Caco-2 (cell line): ENCODE data around the gene WDR86. TPM values are rescaled to one million over a fixed set of nuclear protein-coding genes. Genes with fewer than 3 reads are reported as not detected.

Experiments
- BruUV-seq: library from RNA; stranded (reverse); fragments of 400-500 nt; replicated peaks from 2 replicates; lab custom pipeline; 2021; lab: Mats Ljungman, UMichigan
- CTCF ChIA-PET: fragments of 300-600 bp; sonication (Branson Sonifier 250); formaldehyde crosslinking; loops from one replicate; lab custom pipeline; 2022; ENCODE audit warnings: antibody characterized with exemption; lab: Charles Lee
- POLR2A ChIA-PET: fragments of 300-600 bp; sonication (Branson Sonifier 250); formaldehyde crosslinking; loops from one replicate; lab custom pipeline; 2022; ENCODE audit warnings: antibody characterized with exemption; lab: Charles Lee
- DNase-seq, 2 experiments: peaks; one replicate each; pipeline versions ENCODE4 v3.0.0 to v3.0.0-alpha.2; 2020 to 2022
- H3K27me3 ChIP-seq: replicated peaks from 2 replicates; pipeline ENCODE4 v1.6.0; 2011; ENCODE audit warnings: low read length; ENCODE audit not compliant: control insufficient read depth, insufficient read depth
- H3K36me3 ChIP-seq: 2 replicates; pipeline ENCODE4 v1.5.1; 2011; ENCODE audit warnings: low read length; ENCODE audit not compliant: control insufficient read depth, insufficient read depth
- H3K4me1 ChIP-seq: fragments of 250-450 bp; sonication (Bioruptor Pico); 2 replicates; pipeline ENCODE4 v1.5.1; 2020; ENCODE audit warnings: mild to moderate bottlenecking
- H3K4me3 ChIP-seq: 2 replicates; pipeline ENCODE4 v1.5.1; 2011; ENCODE audit warnings: low read depth, mild to moderate bottlenecking, control low read depth, low read length
- H3K9me3 ChIP-seq: fragments of 250-450 bp; sonication (Bioruptor Pico); 2 replicates; pipeline ENCODE4 v1.5.1; 2020; ENCODE audit warnings: mild to moderate bottlenecking, moderate library complexity
- H3K27ac Mint-ChIP-seq: one replicate; pipeline ENCODE4 v1.8.0; 2022; ENCODE audit warnings: mixed read lengths; ENCODE audit not compliant: unreplicated experiment
- H3K27me3 Mint-ChIP-seq: one replicate; pipeline ENCODE4 v1.8.0; 2022; ENCODE audit warnings: mixed read lengths; ENCODE audit not compliant: insufficient read depth, unreplicated experiment
- H3K36me3 Mint-ChIP-seq: one replicate; pipeline ENCODE4 v1.8.0; 2022; ENCODE audit warnings: mild to moderate bottlenecking, mixed read lengths; ENCODE audit not compliant: insufficient read depth, unreplicated experiment
- H3K4me1 Mint-ChIP-seq: one replicate; pipeline ENCODE4 v1.8.0; 2022; ENCODE audit warnings: low read depth, mixed read lengths; ENCODE audit not compliant: unreplicated experiment
- H3K4me3 Mint-ChIP-seq: one replicate; pipeline ENCODE4 v1.8.0; 2022; ENCODE audit warnings: mild to moderate bottlenecking, moderate library complexity, mixed read lengths; ENCODE audit not compliant: unreplicated experiment
- H3K9me3 Mint-ChIP-seq: one replicate; pipeline ENCODE4 v1.8.0; 2022; ENCODE audit warnings: mixed read lengths; ENCODE audit not compliant: unreplicated experiment
- CTCF ChIP-seq, 2 experiments: fragments of 200-600 bp in 1 of 2; IDR thresholded peaks; 1 replicate in 1 of 2; 2 replicates in 1 of 2; pipeline versions ENCODE4 v1.5.1 to v1.8.0; 2011 to 2022; ENCODE audit warnings: antibody characterized with exemption in 1 of 2, control low read depth in 1 of 2, inconsistent platforms in 1 of 2, low read depth in 1 of 2, low read length in 1 of 2, mild to moderate bottlenecking in 1 of 2, moderate library complexity in 1 of 2; ENCODE audit not compliant: insufficient read depth in 1 of 2, severe bottlenecking in 1 of 2, unreplicated experiment in 1 of 2
- intact Hi-C: fragments of 100-400 bp; cut with micrococcal nuclease; formaldehyde crosslinking; loops from one replicate; pipeline ENCODE4 v1.10.0; 2022; ENCODE audit not compliant: unreplicated experiment
- total RNA-seq: library from RNA; stranded (reverse); gene quantifications from 2 replicates; pipeline ENCODE4 v1.2.3, GENCODE V29; 2022

WDR86 gene
- total RNA-seq, 1 experiment from 2014 or later, result 0.52 TPM

GRCh38 chr7:151380199-151381097 is 29.4 kb downstream of the WDR86 start:
- no peaks in the 10 kb centered on the region for H3K9me3 Mint-ChIP-seq
- no peak overlapping the region for H3K27ac Mint-ChIP-seq
- intact Hi-C loops, result no loop called here
- H3K27me3 ChIP-seq, result no peaks in the 10 kb centered on the region; the same call in 1 of the 2 replicates
- peaks cover 7% of the 10 kb centered on the region for H3K27me3 Mint-ChIP-seq
- ChIA-PET POLR2A (no interaction called here), CTCF (no interaction called here)
- H3K4me1 Mint-ChIP-seq, result no peaks in the 10 kb centered on the region
- peaks cover 11% of the 10 kb centered on the region for H3K4me1 ChIP-seq
- no TSS peak for BruUV-seq
- no peak overlapping the region for H3K4me3 ChIP-seq
- TF ChIP-seq CTCF (IDR thresholded peaks at IDR 0.05; ENCODE audit: insufficient read depth in 1 of 2, low read depth in 1 of 2, low read length in 1 of 2, severe bottlenecking in 1 of 2, unreplicated experiment in 1 of 2), result no peak
- no peak for DNase-seq
- no peaks in the 10 kb centered on the region for H3K9me3 ChIP-seq
- H3K4me3 Mint-ChIP-seq, result peak overlapping the region; percentile 63
- no peaks in the 10 kb centered on the region for H3K36me3 ChIP-seq
- H3K36me3 Mint-ChIP-seq, result peaks cover 14% of the 10 kb centered on the region

- ChIA-PET POLR2A (no interaction called here), CTCF (no interaction called here)
- peaks cover 11% of the 10 kb centered on the region for H3K4me1 ChIP-seq
- H3K4me1 Mint-ChIP-seq, result no peaks in the 10 kb centered on the region
- no peaks in the 10 kb centered on the region; the same call in 1 of the 2 replicates for H3K27me3 ChIP-seq
- no peak overlapping the region for H3K4me3 ChIP-seq
- H3K36me3 Mint-ChIP-seq, result peaks cover 14% of the 10 kb centered on the region
- no TSS peak for BruUV-seq
- intact Hi-C loops, result no loop called here
- peaks cover 5% of the 10 kb centered on the region for H3K27me3 Mint-ChIP-seq
- DNase-seq, result no peak
- H3K9me3 Mint-ChIP-seq, result no peaks in the 10 kb centered on the region
- H3K9me3 ChIP-seq, result no peaks in the 10 kb centered on the region
- TF ChIP-seq CTCF (IDR thresholded peaks at IDR 0.05; ENCODE audit: insufficient read depth in 1 of 2, low read depth in 1 of 2, low read length in 1 of 2, severe bottlenecking in 1 of 2, unreplicated experiment in 1 of 2), result no peak
- no peaks in the 10 kb centered on the region for H3K36me3 ChIP-seq
- H3K4me3 Mint-ChIP-seq, result no peak overlapping the region
- H3K27ac Mint-ChIP-seq, result no peak overlapping the region
These were observed 30.2 kb downstream of the WDR86 start for GRCh38 chr7:151379534-151380198.

GRCh38 chr7:151379193-151379520 is 30.7 kb downstream of the WDR86 start:
- ChIA-PET CTCF (no interaction called here), POLR2A (no interaction called here)
- no peaks in the 10 kb centered on the region; the same call in 1 of the 2 replicates for H3K27me3 ChIP-seq
- Mint-ChIP-seq H3K9me3 (no peaks in the 10 kb centered on the region), H3K4me1 (no peaks in the 10 kb centered on the region), H3K27me3 (peaks cover 5% of the 10 kb centered on the region), H3K4me3 (no peak overlapping the region), H3K27ac (no peak overlapping the region), H3K36me3 (peaks cover 18% of the 10 kb centered on the region)
- TF ChIP-seq CTCF (IDR thresholded peaks at IDR 0.05; ENCODE audit: insufficient read depth in 1 of 2, low read depth in 1 of 2, low read length in 1 of 2, severe bottlenecking in 1 of 2, unreplicated experiment in 1 of 2), result no peak
- no peaks in the 10 kb centered on the region for H3K36me3 ChIP-seq
- intact Hi-C loops, result no loop called here
- no peaks in the 10 kb centered on the region for H3K9me3 ChIP-seq
- DNase-seq, result no peak
- no TSS peak for BruUV-seq
- H3K4me1 ChIP-seq, result peaks cover 11% of the 10 kb centered on the region
- no peak overlapping the region for H3K4me3 ChIP-seq
